MM.1S (cell line): ENCODE results near the gene SRP54.
"Not testable (repeated sequence)": the region's sequence is repeated elsewhere in the genome, so short reads cannot be mapped to it uniquely, and the experiment has no call there.

Experiments used
- CTCF ChIP-seq: fragments of 300-600 bp; sonication (generic); IDR thresholded peaks from 2 replicates; pipeline ENCODE4 v1.5.1; 2016; ENCODE audit warnings: antibody characterized with exemption, low read length, mixed read lengths
- EZH2 ChIP-seq: fragments of 300-600 bp; sonication (generic); optimal IDR thresholded peaks from 2 replicates; pipeline ENCODE3; 2017; ENCODE audit warnings: low read depth, mild to moderate bottlenecking, antibody characterized with exemption, low read length, mixed read lengths

- TF ChIP-seq EZH2, CTCF: not testable (repeated sequence)
These were observed 78.5 kb downstream of the SRP54 start for GRCh38 chr14:35061113-35061791.
